Spleen (tissue), 11 donors: ENCODE measurements around the gene PLEKHN1. TPM values are rescaled to one million over a fixed set of nuclear protein-coding genes. Genes with fewer than 3 reads are reported as not detected.

Source experiments
- DNase-seq: peaks from one replicate; pipeline ENCODE4 v3.0.0-alpha.2; 2020
- H3K27ac ChIP-seq, 8 donors: fragments of 200-600 bp; sonication (generic) in 7 of 8; 1 replicate in 4 of 8; 2 replicates in 4 of 8; pipeline versions ENCODE4 v1.5.0 to v1.8.0; 2016 to 2021; ENCODE audit warnings: inconsistent platforms in 4 of 8, mild to moderate bottlenecking in 4 of 8, moderate library complexity in 1 of 8
- H3K27me3 ChIP-seq, 7 donors: fragments of 200-600 bp; sonication (generic) in 6 of 7; replicated peaks in 1 of 7; 1 replicate in 4 of 7; 2 replicates in 3 of 7; pipeline versions ENCODE4 v1.5.0 to v1.8.0; 2016 to 2021; ENCODE audit warnings: inconsistent platforms in 3 of 7, mild to moderate bottlenecking in 1 of 7
- H3K36me3 ChIP-seq, 6 donors: fragments of 200-600 bp; sonication (generic) in 5 of 6; 1 replicate in 4 of 6; 2 replicates in 2 of 6; pipeline versions ENCODE4 v1.5.0 to v1.8.0; 2016 to 2021; ENCODE audit warnings: inconsistent platforms in 2 of 6
- H3K4me1 ChIP-seq, 6 donors: fragments of 200-600 bp; sonication (generic) in 5 of 6; 1 replicate in 3 of 6; 2 replicates in 3 of 6; pipeline versions ENCODE4 v1.5.0 to v1.8.0; 2016 to 2021; ENCODE audit warnings: inconsistent platforms in 3 of 6
- H3K4me3 ChIP-seq, 8 donors: fragments of 200-600 bp; sonication (generic) in 7 of 8; 1 replicate in 4 of 8; 2 replicates in 4 of 8; pipeline versions ENCODE4 v1.5.0 to v1.8.0; 2016 to 2021; ENCODE audit warnings: inconsistent platforms in 4 of 8, mild to moderate bottlenecking in 4 of 8, moderate library complexity in 2 of 8
- H3K9me3 ChIP-seq, 8 donors: fragments of 200-600 bp; sonication (generic) in 7 of 8; 1 replicate in 4 of 8; 2 replicates in 4 of 8; pipeline versions ENCODE4 v1.5.0 to v1.8.0; 2016 to 2021; ENCODE audit warnings: inconsistent platforms in 4 of 8
- POLR2A ChIP-seq, 3 donors: fragments of 450-650 bp; IDR thresholded peaks; one replicate each; pipeline ENCODE4 v1.5.1; 2017; ENCODE audit warnings: antibody characterized with exemption in 3 of 3, mild to moderate bottlenecking in 1 of 3
- POLR2AphosphoS5 ChIP-seq, 3 donors: sonication (generic); formaldehyde crosslinking; IDR thresholded peaks; one replicate each; pipeline ENCODE4 v1.5.1; 2017; ENCODE audit warnings: antibody characterized with exemption in 3 of 3
- WGBS, 5 donors: extraction: QIAGEN DNeasy Blood & Tissue Kit in 3 of 5; methylation state at CpG; one replicate each; pipeline versions ENCODE4 v1.1.5 to v1.1.7; 2013 to 2018; 5-methylcytosine and 5-hydroxymethylcytosine counted together
- intact Hi-C: fragments of 100-400 bp; cut with DNase I; formaldehyde crosslinking; loops from one replicate; pipeline ENCODE4 v1.15.0; 2023; ENCODE audit warnings: low total_unique reads
- polyA plus RNA-seq, 3 donors: library from polyadenylated mRNA; stranded (reverse); fragments of 200-250 nt; gene quantifications; one replicate each; pipeline ENCODE4 v1.2.1, GENCODE V29; 2013
- total RNA-seq, 7 donors: library from RNA; depleted of rRNA in 3 of 7; stranded (reverse); fragments of >200 nt in 3 of 7; fragmentation: NEBNext Ultra II Directional in 4 of 7; extraction: Animal tissue kit (Norgen Biotek cat#: 25700) in 4 of 7; gene quantifications; one replicate each; pipeline versions ENCODE4 v1.1.0 to v1.2.1, GENCODE V29; 2016 to 2021
- TF ChIP-seq, protein P1 (sequence below), 11 experiments: fragments of 200-600 bp in 7 of 11; fragments of 450-650 bp in 4 of 11; sonication (generic) in 4 of 11; IDR thresholded peaks in 8 of 11; conservative IDR thresholded peaks in 3 of 11; 1 replicate in 7 of 11; 2 replicates in 4 of 11; pipeline versions ENCODE4 v1.4.0 to v1.8.0; 2016 to 2021; ENCODE audit warnings: antibody characterized with exemption in 11 of 11, inconsistent platforms in 4 of 11, mild to moderate bottlenecking in 1 of 11
- donor health status: healthy with polysubstance abuse.
- donor health status: DM: no; HTN: no; CAD: no; lungs with moderate emphysema.
- donor health status: DM: no; HTN: no; CAD: no.
- donor health status: Bipolar disorder and iron deficiency.
- donor health status: healthy.
- donor health status: DM: no; HTN: no; CAD: no.
- donor health status: DM: yes; HTN: yes; CAD: no.

The PLEKHN1 gene
- total and polyA plus RNA-seq, 10 donors, result 0.17 to 2.2 (median 0.95) TPM

- Histone ChIP-seq H3K4me1 (peaks cover 5 to 14% (median 9%) of the 10 kb centered on the region in 6 donors), H3K4me3 (no peak overlapping the region), H3K36me3 (no peaks in the 10 kb centered on the region), H3K27me3 (peaks cover 0 to 81% (median 38%) of the 10 kb centered on the region in 7 donors), H3K27ac (no peak overlapping the region), H3K9me3 (no peaks in the 10 kb centered on the region)
- TF ChIP-seq POLR2A (IDR thresholded peaks at IDR 0.05) (no peak), POLR2AphosphoS5 (IDR thresholded peaks at IDR 0.05) (no peak)
- TF ChIP-seq, protein P1, sequence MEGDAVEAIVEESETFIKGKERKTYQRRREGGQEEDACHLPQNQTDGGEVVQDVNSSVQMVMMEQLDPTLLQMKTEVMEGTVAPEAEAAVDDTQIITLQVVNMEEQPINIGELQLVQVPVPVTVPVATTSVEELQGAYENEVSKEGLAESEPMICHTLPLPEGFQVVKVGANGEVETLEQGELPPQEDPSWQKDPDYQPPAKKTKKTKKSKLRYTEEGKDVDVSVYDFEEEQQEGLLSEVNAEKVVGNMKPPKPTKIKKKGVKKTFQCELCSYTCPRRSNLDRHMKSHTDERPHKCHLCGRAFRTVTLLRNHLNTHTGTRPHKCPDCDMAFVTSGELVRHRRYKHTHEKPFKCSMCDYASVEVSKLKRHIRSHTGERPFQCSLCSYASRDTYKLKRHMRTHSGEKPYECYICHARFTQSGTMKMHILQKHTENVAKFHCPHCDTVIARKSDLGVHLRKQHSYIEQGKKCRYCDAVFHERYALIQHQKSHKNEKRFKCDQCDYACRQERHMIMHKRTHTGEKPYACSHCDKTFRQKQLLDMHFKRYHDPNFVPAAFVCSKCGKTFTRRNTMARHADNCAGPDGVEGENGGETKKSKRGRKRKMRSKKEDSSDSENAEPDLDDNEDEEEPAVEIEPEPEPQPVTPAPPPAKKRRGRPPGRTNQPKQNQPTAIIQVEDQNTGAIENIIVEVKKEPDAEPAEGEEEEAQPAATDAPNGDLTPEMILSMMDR (IDR thresholded peaks at IDR 0.05 in 8 of 11, conservative IDR thresholded peaks at IDR 0.05 in 3 of 11), result no peak
- WGBS, 5 donors, result 88 to 92% (median 89%) methylated on average over 32 to 44 of the region's 44 CpGs
- peak; percentile 66 for DNase-seq
- intact Hi-C loops, result no loop called here
These were observed 12.0 kb downstream of the PLEKHN1 start for GRCh38 chr1:978069-978834.

GRCh38 chr1:978835-979743, 12.8 kb downstream of the PLEKHN1 start:
- no peak for TF ChIP-seq POLR2A (IDR thresholded peaks at IDR 0.05)
- TF ChIP-seq, protein P1 (IDR thresholded peaks at IDR 0.05 in 8 of 11, conservative IDR thresholded peaks at IDR 0.05 in 3 of 11), result no peak
- TF ChIP-seq POLR2AphosphoS5 (IDR thresholded peaks at IDR 0.05), result no peak
- peaks cover 0 to 81% (median 35%) of the 10 kb centered on the region in 7 donors for H3K27me3 ChIP-seq
- no peak overlapping the region for H3K27ac ChIP-seq
- peaks cover 5 to 19% (median 10%) of the 10 kb centered on the region in 6 donors for H3K4me1 ChIP-seq
- no peaks in the 10 kb centered on the region for H3K36me3 ChIP-seq
- intact Hi-C loops, result no loop called here
- WGBS, 5 donors, result 88 to 97% (median 92%) methylated on average over 11 to 60 of the region's 60 CpGs
- no peaks in the 10 kb centered on the region for H3K9me3 ChIP-seq
- H3K4me3 ChIP-seq, result no peak overlapping the region
- DNase-seq, result peak; percentile 71

DNA sequence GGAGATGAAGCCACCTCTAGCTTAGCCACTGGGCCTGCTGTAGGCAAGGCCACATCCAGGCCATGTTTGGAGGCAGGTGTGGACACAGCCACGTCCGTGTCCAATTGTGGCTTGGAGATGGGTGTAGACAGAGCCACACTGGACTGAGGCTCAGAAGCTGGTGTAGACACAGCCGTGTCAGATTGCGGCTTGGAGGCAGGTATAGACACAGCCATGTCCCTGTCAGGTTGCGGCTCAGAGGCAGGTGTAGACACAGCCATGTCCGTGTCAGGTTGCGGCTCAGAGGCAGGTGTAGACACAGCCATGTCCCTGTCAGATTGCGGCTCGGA, 13.4 kb downstream of the PLEKHN1 start:
- Histone ChIP-seq H3K27ac (no peak overlapping the region), H3K36me3 (no peaks in the 10 kb centered on the region), H3K4me3 (no peak overlapping the region), H3K9me3 (no peaks in the 10 kb centered on the region), H3K4me1 (peaks cover 8 to 23% (median 11%) of the 10 kb centered on the region in 6 donors), H3K27me3 (peaks cover 0 to 81% (median 32%) of the 10 kb centered on the region in 7 donors)
- TF ChIP-seq, protein P1 (IDR thresholded peaks at IDR 0.05 in 8 of 11, conservative IDR thresholded peaks at IDR 0.05 in 3 of 11), result no peak
- TF ChIP-seq POLR2AphosphoS5 (IDR thresholded peaks at IDR 0.05) (no peak), POLR2A (IDR thresholded peaks at IDR 0.05) (no peak)
- 92 to 97% (median 93%) methylated on average over 9 of the region's 9 CpGs for WGBS, 5 donors
- intact Hi-C loops, result no loop called here
- DNase-seq, result no peak
